Hepatocyte (in vitro differentiated cells): ENCODE data around the gene ARHGEF12. TPM values are rescaled to one million over a fixed set of nuclear protein-coding genes. Genes with fewer than 3 reads are reported as not detected.
A peak's percentile ranks its signal among the peaks of the same experiment; 100 is the strongest.

Experiments
- DNase-seq: peaks from one replicate; pipeline ENCODE4 v3.0.0-alpha.2; 2016; ENCODE audit warnings: low spot score
- H2AFZ ChIP-seq: fragments of 200-600 bp; sonication (generic); 2 replicates; pipeline ENCODE4 v1.6.0; 2016; ENCODE audit warnings: antibody characterized with exemption, mild to moderate bottlenecking
- H3K27ac ChIP-seq: fragments of 200-600 bp; sonication (generic); 2 replicates; pipeline ENCODE4 v1.5.1; 2016; ENCODE audit warnings: mild to moderate bottlenecking
- H3K27me3 ChIP-seq: fragments of 200-600 bp; sonication (generic); 2 replicates; pipeline ENCODE4 v1.6.1; 2016
- H3K36me3 ChIP-seq: fragments of 200-600 bp; sonication (generic); replicated peaks from 2 replicates; pipeline ENCODE4 v1.5.1; 2016; ENCODE audit warnings: low read depth; ENCODE audit not compliant: insufficient read depth
- H3K4me1 ChIP-seq: fragments of 200-600 bp; sonication (generic); 2 replicates; pipeline ENCODE4 v1.5.1; 2016; ENCODE audit warnings: mild to moderate bottlenecking, moderate library complexity; ENCODE audit not compliant: insufficient read depth
- H3K4me2 ChIP-seq: fragments of 200-600 bp; sonication (generic); 2 replicates; pipeline ENCODE4 v1.6.0; 2016
- H3K4me3 ChIP-seq: fragments of 200-600 bp; sonication (generic); 2 replicates; pipeline ENCODE4 v1.5.1; 2016; ENCODE audit warnings: mild to moderate bottlenecking
- H3K79me2 ChIP-seq: fragments of 200-600 bp; sonication (generic); 2 replicates; pipeline ENCODE4 v1.6.0; 2017; ENCODE audit warnings: mild to moderate bottlenecking
- H3K9me2 ChIP-seq: fragments of 200-600 bp; sonication (generic); replicated peaks from 2 replicates; pipeline ENCODE4 v1.6.0; 2017; ENCODE audit warnings: mild to moderate bottlenecking; ENCODE audit not compliant: insufficient read depth
- H3K9me3 ChIP-seq: fragments of 200-600 bp; sonication (generic); 2 replicates; pipeline ENCODE4 v1.5.1; 2016; ENCODE audit warnings: low read depth, mild to moderate bottlenecking
- H4K20me1 ChIP-seq: fragments of 200-600 bp; sonication (generic); 2 replicates; pipeline ENCODE4 v1.6.0; 2016; ENCODE audit warnings: mild to moderate bottlenecking; ENCODE audit not compliant: insufficient read depth, poor library complexity, severe bottlenecking
- EZH2 ChIP-seq: fragments of 200-600 bp; sonication (generic); IDR thresholded peaks from 2 replicates; pipeline ENCODE4 v1.6.1; 2016; ENCODE audit warnings: antibody characterized with exemption, mild to moderate bottlenecking, borderline replicate concordance
- EZH2phosphoT487 ChIP-seq: fragments of 200-600 bp; sonication (generic); IDR thresholded peaks from one replicate; pipeline ENCODE4 v1.6.1; 2018; ENCODE audit warnings: antibody characterized with exemption, mild to moderate bottlenecking, low read depth, moderate library complexity; ENCODE audit not compliant: unreplicated experiment, severe bottlenecking
- WGBS: methylation state at CpG from one replicate; pipeline ENCODE4 v1.1.6; 2016; ENCODE audit warnings: low lambda C conversion rate; ENCODE audit errors: missing lambda C conversion rate; 5-methylcytosine and 5-hydroxymethylcytosine counted together
- polyA plus RNA-seq: library from polyadenylated mRNA; unstranded; fragments of >200 nt; fragmentation: Nextera tagmentation; extraction: Ambion mirVana; gene quantifications from 2 replicates; pipeline ENCODE4 v1.2.1, GENCODE V29; 2016
- total RNA-seq: library from RNA; depleted of rRNA; stranded (reverse); fragments of >200 nt; gene quantifications from 2 replicates; pipeline ENCODE4 v1.2.3, GENCODE V29; 2014
- TF ChIP-seq, protein P1 (sequence below): fragments of 200-600 bp; sonication (generic); IDR thresholded peaks from 2 replicates; pipeline ENCODE4 v1.5.1; 2016; ENCODE audit warnings: antibody characterized with exemption, mild to moderate bottlenecking; ENCODE audit not compliant: poor library complexity

ARHGEF12 gene
- total and polyA plus RNA-seq, 2 experiments from 2014 or later: 21.2 to 75.1 TPM

DNA sequence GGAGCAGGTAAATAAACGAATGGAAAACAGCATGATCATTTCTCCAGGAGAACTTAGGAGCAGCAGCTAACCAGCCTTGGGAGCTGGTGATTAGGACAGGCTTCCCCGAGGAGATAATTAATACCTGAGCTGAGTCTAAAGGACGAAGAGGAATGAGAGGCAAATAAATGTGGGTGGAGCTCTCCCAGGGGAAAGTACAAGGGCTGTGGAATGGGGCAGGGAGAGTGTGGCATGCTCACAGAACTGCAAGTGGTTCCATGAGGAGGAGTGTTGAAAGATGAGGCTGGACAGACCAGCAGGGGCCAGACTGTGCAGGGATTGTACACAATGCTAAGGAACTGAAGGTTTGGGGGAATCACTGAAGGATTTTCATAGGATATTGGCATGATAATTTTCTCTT lies 25.3 kb upstream of the ARHGEF12 start:
- peak; percentile 46 for DNase-seq
- H2AFZ ChIP-seq: no peak overlapping the region
- H4K20me1 ChIP-seq: no peaks in the 10 kb centered on the region
- no peaks in the 10 kb centered on the region for H3K9me3 ChIP-seq
- H3K4me3 ChIP-seq: no peak overlapping the region
- 46% methylated on average over 3 of the region's 3 CpGs for WGBS
- no peaks in the 10 kb centered on the region for H3K27me3 ChIP-seq
- no peaks in the 10 kb centered on the region for H3K4me1 ChIP-seq
- H3K4me2 ChIP-seq: no peak overlapping the region
- no peaks in the 10 kb centered on the region for H3K36me3 ChIP-seq
- H3K79me2 ChIP-seq: no peaks in the 10 kb centered on the region
- no peak overlapping the region for H3K27ac ChIP-seq
- TF ChIP-seq EZH2phosphoT487: no peak
- no peak for TF ChIP-seq EZH2
- TF ChIP-seq, protein P1, sequence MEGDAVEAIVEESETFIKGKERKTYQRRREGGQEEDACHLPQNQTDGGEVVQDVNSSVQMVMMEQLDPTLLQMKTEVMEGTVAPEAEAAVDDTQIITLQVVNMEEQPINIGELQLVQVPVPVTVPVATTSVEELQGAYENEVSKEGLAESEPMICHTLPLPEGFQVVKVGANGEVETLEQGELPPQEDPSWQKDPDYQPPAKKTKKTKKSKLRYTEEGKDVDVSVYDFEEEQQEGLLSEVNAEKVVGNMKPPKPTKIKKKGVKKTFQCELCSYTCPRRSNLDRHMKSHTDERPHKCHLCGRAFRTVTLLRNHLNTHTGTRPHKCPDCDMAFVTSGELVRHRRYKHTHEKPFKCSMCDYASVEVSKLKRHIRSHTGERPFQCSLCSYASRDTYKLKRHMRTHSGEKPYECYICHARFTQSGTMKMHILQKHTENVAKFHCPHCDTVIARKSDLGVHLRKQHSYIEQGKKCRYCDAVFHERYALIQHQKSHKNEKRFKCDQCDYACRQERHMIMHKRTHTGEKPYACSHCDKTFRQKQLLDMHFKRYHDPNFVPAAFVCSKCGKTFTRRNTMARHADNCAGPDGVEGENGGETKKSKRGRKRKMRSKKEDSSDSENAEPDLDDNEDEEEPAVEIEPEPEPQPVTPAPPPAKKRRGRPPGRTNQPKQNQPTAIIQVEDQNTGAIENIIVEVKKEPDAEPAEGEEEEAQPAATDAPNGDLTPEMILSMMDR: no peak
- H3K9me2 ChIP-seq: no peaks in the 10 kb centered on the region

DNA sequence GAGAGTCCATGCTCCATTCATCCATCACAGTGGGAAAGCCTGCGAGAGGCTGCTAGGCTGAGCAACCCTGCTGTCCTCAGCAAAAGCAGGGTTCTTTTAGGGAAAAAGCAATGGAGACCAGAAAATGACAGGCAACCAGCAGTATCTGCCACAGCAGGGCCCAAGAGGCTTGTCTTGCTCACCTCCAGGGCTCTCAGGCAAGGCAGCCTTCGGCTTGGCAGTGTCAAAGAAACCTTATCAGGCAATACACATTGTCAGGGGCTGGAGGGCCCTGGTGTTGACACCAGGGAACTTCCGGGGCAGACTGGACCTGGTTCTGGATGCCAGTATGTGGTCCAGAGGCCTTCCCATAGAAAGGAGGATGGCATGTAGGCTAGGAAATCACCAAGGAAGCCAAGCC lies 21.4 kb upstream of the ARHGEF12 start:
- no peaks in the 10 kb centered on the region for H3K9me2 ChIP-seq
- H3K36me3 ChIP-seq: no peaks in the 10 kb centered on the region
- H3K79me2 ChIP-seq: no peaks in the 10 kb centered on the region
- TF ChIP-seq EZH2 (no peak), EZH2phosphoT487 (no peak)
- TF ChIP-seq, protein P1: no peak
- H3K4me3 ChIP-seq: no peak overlapping the region
- H2AFZ ChIP-seq: no peak overlapping the region
- 73% methylated on average over 3 of the region's 3 CpGs for WGBS
- DNase-seq: no peak
- H3K27me3 ChIP-seq: no peaks in the 10 kb centered on the region
- peaks cover 7% of the 10 kb centered on the region for H3K4me1 ChIP-seq
- H3K9me3 ChIP-seq: no peaks in the 10 kb centered on the region
- H4K20me1 ChIP-seq: no peaks in the 10 kb centered on the region
- H3K4me2 ChIP-seq: no peak overlapping the region
- H3K27ac ChIP-seq: no peak overlapping the region

DNA sequence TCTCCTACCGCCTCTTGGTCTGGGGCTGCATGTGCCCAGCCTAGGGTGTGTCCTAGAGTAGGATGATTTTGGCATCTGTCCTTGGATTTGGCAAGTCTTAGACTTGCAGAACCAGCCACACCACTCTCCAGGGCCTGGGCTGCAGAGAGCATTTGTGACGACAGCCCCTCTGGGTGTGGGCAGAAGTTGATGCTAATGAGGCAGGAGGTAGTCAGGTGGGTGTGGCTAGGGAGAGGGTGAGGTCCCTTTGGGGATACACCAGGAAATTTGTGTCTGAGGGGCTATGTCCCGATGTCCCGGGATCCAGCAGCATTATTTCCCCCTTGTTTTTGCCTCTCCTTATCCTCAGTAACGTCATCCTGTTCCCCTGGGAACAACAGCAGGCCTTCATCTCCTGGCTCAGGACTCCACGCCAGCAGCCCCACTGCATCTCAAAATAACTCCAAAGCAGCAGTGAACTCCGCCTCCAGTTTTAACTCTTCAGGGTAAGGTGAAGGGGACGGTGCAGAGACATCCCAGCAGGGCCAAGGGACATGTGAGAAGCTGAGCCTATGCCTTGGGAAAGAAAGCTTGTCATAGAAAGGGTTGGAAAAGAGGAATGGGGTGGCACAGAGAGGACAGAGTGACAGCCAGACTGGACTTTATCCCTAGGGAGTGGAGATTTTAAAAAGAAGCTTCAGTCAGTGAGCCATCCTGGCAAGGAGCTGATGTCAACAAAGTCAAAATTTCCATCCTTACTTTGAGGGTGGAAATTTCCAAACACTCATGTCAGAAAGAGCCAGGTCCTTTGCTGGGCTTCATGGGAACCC lies 19.1 kb upstream of the ARHGEF12 start:
- Histone ChIP-seq H3K4me2 (peak overlapping the region; percentile 30), H2AFZ (no peak overlapping the region), H3K36me3 (no peaks in the 10 kb centered on the region), H3K9me3 (no peaks in the 10 kb centered on the region), H4K20me1 (no peaks in the 10 kb centered on the region), H3K27me3 (no peaks in the 10 kb centered on the region), H3K9me2 (no peaks in the 10 kb centered on the region), H3K4me1 (peaks cover 7% of the 10 kb centered on the region), H3K4me3 (no peak overlapping the region), H3K79me2 (no peaks in the 10 kb centered on the region), H3K27ac (no peak overlapping the region)
- DNase-seq: peak; percentile 42
- WGBS: 36% methylated on average over 8 of the region's 8 CpGs
- TF ChIP-seq EZH2 (no peak), EZH2phosphoT487 (no peak)
- TF ChIP-seq, protein P1: no peak
